GM20000 (cell line): ENCODE data around the gene SMIM35.
"Not testable (repeated sequence)": the region's sequence is repeated elsewhere in the genome, so short reads cannot be mapped to it uniquely, and the experiment has no call there.

Source experiments
- DNase-seq: peaks from one replicate; pipeline ENCODE4 v3.0.0; 2012; ENCODE audit warnings: low spot score
- CTCF ChIP-seq: IDR thresholded peaks from 2 replicates; pipeline ENCODE4 v1.5.1; 2012; ENCODE audit warnings: mild to moderate bottlenecking, control low read depth; ENCODE audit errors: extremely low read depth, missing control alignments

SMIM35 gene

GRCh38 chr11:118068206-118068944 is 18.4 kb downstream of the SMIM35 start:
- DNase-seq = no peak
- TF ChIP-seq CTCF = no peak

GRCh38 chr11:118067006-118067405 is 19.8 kb downstream of the SMIM35 start:
- TF ChIP-seq CTCF = no peak
- DNase-seq = no peak

DNA sequence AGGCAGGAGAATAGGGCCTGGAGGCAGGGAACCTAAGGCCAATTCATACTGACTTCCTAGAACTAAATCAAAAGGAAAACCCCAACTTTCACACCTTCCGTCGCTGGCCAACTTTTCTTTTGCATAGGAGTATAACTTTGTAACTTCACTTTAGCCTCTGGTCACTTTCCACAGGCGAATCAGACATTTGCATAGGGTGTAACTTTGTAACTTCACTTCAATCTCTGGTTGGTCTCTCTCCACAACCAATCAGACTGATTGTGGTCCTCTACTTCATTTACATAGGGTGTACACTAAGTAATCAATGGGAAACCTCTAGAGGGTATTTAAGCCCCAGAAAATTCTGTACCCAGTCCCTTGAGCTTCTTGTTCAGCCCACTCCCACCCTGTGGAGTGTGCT is 21.4 kb downstream of the SMIM35 start:
- DNase-seq = no peak
- no peak for TF ChIP-seq CTCF

DNA sequence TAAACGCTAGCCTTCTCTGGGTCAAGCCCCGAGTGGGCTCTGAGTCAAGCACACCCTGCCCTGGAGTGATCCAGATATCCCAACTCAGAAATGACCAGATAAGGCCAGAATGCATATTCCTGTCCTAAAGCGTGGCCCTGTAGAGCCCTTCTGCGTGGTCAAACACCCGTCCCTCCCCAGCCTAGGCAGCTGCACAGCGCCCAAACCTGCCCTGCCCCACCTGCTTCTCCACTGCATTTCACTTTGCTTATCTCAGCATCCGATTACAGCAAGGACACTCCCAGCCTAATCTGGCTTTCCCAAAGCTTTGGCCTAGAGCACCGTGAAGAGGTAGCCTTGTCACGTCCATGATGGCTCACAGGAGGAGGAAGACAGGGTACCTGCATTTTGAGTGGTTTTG is 21.8 kb downstream of the SMIM35 start:
- no peak for TF ChIP-seq CTCF

GRCh38 chr11:118062631-118063030 is 24.1 kb downstream of the SMIM35 start:
- not testable (repeated sequence) for DNase-seq

More for the DNA sequence above, 21.8 kb downstream of the SMIM35 start:
- no peak for DNase-seq

DNA sequence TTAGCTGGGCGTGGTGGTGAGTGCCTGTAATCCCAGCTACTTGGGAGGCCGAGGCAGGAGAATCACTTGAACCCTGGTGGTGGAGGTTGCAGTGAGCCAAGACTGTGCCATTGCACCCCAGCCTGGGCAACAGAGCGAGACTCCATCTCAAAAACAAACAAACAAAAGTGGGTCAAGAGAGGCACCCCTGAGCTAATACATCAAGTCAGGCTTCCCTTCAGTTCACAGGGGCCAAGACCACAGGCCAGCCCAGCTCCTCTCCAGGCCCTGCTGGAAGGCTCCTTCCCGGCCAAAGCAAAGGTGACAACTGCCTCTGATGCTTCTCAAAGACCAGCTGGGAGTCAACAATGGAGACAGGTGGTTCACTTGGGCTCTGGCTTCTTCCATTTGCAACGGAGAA is 24.6 kb downstream of the SMIM35 start:
- not testable (repeated sequence) for DNase-seq

- TF ChIP-seq CTCF = no peak
- DNase-seq = no peak
Measured at GRCh38 chr11:118061586-118062125, 25.1 kb downstream of the SMIM35 start.

DNA sequence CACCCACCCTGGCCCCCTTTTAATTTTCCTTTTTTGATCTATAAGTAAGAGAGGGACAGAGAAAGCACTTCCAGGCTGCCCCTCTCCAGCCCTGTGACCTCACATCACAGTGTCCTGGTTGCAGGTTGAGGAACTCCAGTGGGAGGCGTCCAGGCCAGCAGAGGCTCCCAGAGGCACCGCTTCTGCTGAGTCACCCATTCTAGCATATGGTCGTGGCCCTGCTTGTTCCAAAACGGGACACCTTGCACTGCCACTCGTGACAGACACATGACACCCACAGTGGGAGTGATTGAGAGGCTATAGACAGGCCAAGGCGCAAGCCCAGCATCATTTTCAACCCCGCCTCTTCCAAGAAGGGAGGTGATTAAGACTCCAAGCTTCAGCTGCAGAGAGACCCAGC is 25.9 kb downstream of the SMIM35 start:
- TF ChIP-seq CTCF = no peak
- DNase-seq = no peak
